ENCODE data around the gene NDUFB3. TPM values are rescaled to one million over a fixed set of nuclear protein-coding genes. Genes with fewer than 3 reads are reported as not detected.
A peak's percentile ranks its signal among the peaks of the same experiment; 100 is the strongest.

NDUFB3 gene
- total and polyA plus RNA-seq, 10 of the 15 experiments (the other 5 are each of a cell fraction or from before 2014, with no cell fraction given) = 115 to 1,059 (median 187) TPM

GRCh38 chr2:201126308-201127151 is 54.7 kb downstream of the NDUFB3 start (continued):
- TF ChIP-seq, protein P1, sequence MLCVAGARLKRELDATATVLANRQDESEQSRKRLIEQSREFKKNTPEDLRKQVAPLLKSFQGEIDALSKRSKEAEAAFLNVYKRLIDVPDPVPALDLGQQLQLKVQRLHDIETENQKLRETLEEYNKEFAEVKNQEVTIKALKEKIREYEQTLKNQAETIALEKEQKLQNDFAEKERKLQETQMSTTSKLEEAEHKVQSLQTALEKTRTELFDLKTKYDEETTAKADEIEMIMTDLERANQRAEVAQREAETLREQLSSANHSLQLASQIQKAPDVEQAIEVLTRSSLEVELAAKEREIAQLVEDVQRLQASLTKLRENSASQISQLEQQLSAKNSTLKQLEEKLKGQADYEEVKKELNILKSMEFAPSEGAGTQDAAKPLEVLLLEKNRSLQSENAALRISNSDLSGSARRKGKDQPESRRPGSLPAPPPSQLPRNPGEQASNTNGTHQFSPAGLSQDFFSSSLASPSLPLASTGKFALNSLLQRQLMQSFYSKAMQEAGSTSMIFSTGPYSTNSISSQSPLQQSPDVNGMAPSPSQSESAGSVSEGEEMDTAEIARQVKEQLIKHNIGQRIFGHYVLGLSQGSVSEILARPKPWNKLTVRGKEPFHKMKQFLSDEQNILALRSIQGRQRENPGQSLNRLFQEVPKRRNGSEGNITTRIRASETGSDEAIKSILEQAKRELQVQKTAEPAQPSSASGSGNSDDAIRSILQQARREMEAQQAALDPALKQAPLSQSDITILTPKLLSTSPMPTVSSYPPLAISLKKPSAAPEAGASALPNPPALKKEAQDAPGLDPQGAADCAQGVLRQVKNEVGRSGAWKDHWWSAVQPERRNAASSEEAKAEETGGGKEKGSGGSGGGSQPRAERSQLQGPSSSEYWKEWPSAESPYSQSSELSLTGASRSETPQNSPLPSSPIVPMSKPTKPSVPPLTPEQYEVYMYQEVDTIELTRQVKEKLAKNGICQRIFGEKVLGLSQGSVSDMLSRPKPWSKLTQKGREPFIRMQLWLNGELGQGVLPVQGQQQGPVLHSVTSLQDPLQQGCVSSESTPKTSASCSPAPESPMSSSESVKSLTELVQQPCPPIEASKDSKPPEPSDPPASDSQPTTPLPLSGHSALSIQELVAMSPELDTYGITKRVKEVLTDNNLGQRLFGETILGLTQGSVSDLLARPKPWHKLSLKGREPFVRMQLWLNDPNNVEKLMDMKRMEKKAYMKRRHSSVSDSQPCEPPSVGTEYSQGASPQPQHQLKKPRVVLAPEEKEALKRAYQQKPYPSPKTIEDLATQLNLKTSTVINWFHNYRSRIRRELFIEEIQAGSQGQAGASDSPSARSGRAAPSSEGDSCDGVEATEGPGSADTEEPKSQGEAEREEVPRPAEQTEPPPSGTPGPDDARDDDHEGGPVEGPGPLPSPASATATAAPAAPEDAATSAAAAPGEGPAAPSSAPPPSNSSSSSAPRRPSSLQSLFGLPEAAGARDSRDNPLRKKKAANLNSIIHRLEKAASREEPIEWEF (IDR thresholded peaks at IDR 0.05; ENCODE audit: insufficient replicate concordance, low read depth, low read length) = peak; percentile 20
- TF ChIP-seq, protein P2, sequence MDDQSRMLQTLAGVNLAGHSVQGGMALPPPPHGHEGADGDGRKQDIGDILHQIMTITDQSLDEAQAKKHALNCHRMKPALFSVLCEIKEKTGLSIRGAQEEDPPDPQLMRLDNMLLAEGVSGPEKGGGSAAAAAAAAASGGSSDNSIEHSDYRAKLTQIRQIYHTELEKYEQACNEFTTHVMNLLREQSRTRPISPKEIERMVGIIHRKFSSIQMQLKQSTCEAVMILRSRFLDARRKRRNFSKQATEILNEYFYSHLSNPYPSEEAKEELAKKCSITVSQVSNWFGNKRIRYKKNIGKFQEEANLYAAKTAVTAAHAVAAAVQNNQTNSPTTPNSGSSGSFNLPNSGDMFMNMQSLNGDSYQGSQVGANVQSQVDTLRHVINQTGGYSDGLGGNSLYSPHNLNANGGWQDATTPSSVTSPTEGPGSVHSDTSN (IDR thresholded peaks at IDR 0.05; ENCODE audit: insufficient replicate concordance, low read depth, low read length) = no peak
- TF ChIP-seq FOS (IDR thresholded peaks at IDR 0.05; ENCODE audit: borderline replicate concordance, extremely low read depth, insufficient read length) = no peak
- no peak for TF ChIP-seq SIX5 (IDR thresholded peaks at IDR 0.05; ENCODE audit: low read depth, low read length, severe bottlenecking)
- TF ChIP-seq BCL11A (IDR thresholded peaks at IDR 0.05; ENCODE audit: low read depth, low read length) = peak; percentile 36; the same call in 1 of the 2 replicates
- TF ChIP-seq, protein P3, sequence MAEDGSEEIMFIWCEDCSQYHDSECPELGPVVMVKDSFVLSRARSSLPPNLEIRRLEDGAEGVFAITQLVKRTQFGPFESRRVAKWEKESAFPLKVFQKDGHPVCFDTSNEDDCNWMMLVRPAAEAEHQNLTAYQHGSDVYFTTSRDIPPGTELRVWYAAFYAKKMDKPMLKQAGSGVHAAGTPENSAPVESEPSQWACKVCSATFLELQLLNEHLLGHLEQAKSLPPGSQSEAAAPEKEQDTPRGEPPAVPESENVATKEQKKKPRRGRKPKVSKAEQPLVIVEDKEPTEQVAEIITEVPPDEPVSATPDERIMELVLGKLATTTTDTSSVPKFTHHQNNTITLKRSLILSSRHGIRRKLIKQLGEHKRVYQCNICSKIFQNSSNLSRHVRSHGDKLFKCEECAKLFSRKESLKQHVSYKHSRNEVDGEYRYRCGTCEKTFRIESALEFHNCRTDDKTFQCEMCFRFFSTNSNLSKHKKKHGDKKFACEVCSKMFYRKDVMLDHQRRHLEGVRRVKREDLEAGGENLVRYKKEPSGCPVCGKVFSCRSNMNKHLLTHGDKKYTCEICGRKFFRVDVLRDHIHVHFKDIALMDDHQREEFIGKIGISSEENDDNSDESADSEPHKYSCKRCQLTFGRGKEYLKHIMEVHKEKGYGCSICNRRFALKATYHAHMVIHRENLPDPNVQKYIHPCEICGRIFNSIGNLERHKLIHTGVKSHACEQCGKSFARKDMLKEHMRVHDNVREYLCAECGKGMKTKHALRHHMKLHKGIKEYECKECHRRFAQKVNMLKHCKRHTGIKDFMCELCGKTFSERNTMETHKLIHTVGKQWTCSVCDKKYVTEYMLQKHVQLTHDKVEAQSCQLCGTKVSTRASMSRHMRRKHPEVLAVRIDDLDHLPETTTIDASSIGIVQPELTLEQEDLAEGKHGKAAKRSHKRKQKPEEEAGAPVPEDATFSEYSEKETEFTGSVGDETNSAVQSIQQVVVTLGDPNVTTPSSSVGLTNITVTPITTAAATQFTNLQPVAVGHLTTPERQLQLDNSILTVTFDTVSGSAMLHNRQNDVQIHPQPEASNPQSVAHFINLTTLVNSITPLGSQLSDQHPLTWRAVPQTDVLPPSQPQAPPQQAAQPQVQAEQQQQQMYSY (CRISPR knock-in tag; IDR thresholded peaks at IDR 0.05) = peak; percentile 90
- no peak for TF ChIP-seq TARDBP (IDR thresholded peaks at IDR 0.05; ENCODE audit: borderline replicate concordance)
- TF ChIP-seq IKZF1 (conservative IDR thresholded peaks at IDR 0.05) = peak; percentile 62
- no peak for TF ChIP-seq POLR2AphosphoS5 (IDR thresholded peaks at IDR 0.05; ENCODE audit: low read length)
- TF ChIP-seq SPI1 (IDR thresholded peaks at IDR 0.05; ENCODE audit: borderline replicate concordance, insufficient read depth, low read depth, low read length) = no peak
- TF ChIP-seq PKNOX1 (IDR thresholded peaks at IDR 0.05) = no peak
- TF ChIP-seq, protein P4, sequence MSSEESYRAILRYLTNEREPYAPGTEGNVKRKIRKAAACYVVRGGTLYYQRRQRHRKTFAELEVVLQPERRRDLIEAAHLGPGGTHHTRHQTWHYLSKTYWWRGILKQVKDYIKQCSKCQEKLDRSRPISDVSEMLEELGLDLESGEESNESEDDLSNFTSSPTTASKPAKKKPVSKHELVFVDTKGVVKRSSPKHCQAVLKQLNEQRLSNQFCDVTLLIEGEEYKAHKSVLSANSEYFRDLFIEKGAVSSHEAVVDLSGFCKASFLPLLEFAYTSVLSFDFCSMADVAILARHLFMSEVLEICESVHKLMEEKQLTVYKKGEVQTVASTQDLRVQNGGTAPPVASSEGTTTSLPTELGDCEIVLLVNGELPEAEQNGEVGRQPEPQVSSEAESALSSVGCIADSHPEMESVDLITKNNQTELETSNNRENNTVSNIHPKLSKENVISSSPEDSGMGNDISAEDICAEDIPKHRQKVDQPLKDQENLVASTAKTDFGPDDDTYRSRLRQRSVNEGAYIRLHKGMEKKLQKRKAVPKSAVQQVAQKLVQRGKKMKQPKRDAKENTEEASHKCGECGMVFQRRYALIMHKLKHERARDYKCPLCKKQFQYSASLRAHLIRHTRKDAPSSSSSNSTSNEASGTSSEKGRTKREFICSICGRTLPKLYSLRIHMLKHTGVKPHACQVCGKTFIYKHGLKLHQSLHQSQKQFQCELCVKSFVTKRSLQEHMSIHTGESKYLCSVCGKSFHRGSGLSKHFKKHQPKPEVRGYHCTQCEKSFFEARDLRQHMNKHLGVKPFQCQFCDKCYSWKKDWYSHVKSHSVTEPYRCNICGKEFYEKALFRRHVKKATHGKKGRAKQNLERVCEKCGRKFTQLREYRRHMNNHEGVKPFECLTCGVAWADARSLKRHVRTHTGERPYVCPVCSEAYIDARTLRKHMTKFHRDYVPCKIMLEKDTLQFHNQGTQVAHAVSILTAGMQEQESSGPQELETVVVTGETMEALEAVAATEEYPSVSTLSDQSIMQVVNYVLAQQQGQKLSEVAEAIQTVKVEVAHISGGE (CRISPR knock-in tag; IDR thresholded peaks at IDR 0.05) = peak; percentile 60; the same call in 1 of the 2 replicates
- TF ChIP-seq CHD1 (IDR thresholded peaks at IDR 0.05; ENCODE audit: low read depth, low read length) = peak; percentile 49; the same call in 1 of the 2 replicates
